ENCODE results near the gene NLRC3. TPM values are rescaled to one million over a fixed set of nuclear protein-coding genes. Genes with fewer than 3 reads are reported as not detected.

Gene NLRC3
- total RNA-seq, 4 donors from 2014 or later: 0.70 to 4.0 (median 1.8) TPM

DNA sequence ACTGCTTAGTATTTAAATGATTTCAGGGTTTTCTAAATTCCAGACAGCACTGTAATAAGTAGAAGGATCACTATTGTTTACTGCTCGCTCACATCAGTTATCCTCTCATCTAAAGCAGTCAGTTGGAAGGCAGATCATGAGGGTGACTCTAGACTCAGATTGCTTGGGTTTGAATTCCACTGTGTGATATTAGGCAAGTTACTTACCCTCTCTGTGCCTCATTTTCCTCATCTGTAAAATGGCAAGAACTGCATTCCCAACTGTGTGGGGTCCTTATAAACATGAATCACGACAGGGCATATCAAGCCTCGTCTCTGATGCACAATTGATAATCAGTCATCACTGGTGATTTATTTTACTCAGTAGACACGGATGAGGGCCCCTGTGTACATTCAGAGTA lies 61.3 kb downstream of the NLRC3 start:
- Histone ChIP-seq H3K9me3 (no peaks in the 10 kb centered on the region), H3K27ac (no peak overlapping the region), H3K27me3 (no peaks in the 10 kb centered on the region), H3K4me3 (no peak overlapping the region), H3K4me1 (no peaks in the 10 kb centered on the region), H3K36me3 (peaks cover 6 to 100% (median 7%) of the 10 kb centered on the region in 3 donors)
- intact Hi-C loops (cut with DNase I): no loop called here
- 95 to 97% methylated on average over 4 of the region's 4 CpGs for WGBS, 2 donors
- no peak for DNase-seq
- TF ChIP-seq POLR2A (IDR thresholded peaks at IDR 0.05) (no peak), CTCF (IDR thresholded peaks at IDR 0.05) (no peak)

DNA sequence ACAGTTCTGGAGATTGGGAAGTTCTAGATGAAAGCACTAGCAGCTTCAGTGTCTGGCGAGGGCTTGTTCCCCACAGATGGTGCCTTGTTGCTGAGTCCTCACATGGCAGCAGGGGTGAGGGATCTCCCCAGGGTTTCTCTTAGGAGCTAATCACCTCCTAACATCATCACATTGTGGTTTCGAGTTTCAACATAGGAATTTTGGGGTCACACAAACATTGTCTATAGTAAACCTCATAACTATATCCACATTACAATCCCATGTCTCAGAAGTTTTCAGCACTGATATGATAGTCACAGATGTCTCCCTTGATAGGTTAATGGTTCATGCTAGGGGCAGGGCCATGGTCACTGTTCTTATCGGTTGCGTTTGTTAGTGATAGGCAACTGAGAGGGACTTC lies 62.6 kb downstream of the NLRC3 start:
- DNase-seq: no peak
- Histone ChIP-seq H3K36me3 (peaks cover 3 to 99% (median 6%) of the 10 kb centered on the region in 3 donors), H3K27ac (no peak overlapping the region), H3K4me1 (no peaks in the 10 kb centered on the region), H3K4me3 (no peak overlapping the region), H3K9me3 (no peaks in the 10 kb centered on the region), H3K27me3 (no peaks in the 10 kb centered on the region)
- intact Hi-C loops (cut with DNase I): no loop called here
- 81 to 96% methylated on average over 4 of the region's 4 CpGs for WGBS, 2 donors
- TF ChIP-seq CTCF (IDR thresholded peaks at IDR 0.05) (no peak), POLR2A (IDR thresholded peaks at IDR 0.05) (no peak)

DNA sequence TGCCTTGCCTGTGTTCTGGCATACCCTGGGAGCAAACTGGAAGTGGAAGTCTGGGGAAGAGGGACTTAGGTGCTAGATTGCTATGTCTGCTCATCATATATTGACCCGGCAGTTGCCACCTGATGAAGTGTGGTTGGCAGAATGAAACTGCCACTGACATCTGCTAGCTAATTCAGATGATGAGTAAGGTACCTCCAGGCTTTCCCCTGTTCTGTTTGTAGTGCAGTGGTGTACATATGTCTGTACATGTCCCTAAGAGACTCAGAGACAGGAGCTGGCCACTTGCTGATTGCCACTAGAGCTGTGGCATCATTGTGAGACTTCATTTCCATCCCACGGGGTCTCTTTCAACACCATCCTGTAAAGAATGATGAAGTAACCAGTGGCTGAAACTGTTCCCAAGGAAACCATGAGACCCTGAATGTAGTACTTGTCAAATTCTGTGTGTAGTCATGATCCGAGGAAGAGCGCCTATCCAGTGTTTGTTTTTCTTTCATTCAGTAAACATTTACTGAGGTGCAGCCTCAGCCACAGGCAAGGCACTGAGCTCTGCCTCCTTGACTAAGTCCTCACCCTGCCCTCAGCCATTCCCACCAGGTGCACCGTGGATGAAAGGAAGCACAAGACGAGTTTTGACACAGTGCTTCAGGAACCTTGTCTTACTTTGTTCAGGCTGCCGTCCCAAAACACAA lies 63.2 kb downstream of the NLRC3 start:
- Histone ChIP-seq H3K9me3 (no peaks in the 10 kb centered on the region), H3K4me1 (peaks cover 0 to 6% (median 0%) of the 10 kb centered on the region in 3 donors), H3K27me3 (no peaks in the 10 kb centered on the region), H3K4me3 (no peak overlapping the region), H3K27ac (no peak overlapping the region), H3K36me3 (peaks cover 3 to 99% (median 6%) of the 10 kb centered on the region in 3 donors)
- TF ChIP-seq CTCF (IDR thresholded peaks at IDR 0.05): no peak
- no peak for TF ChIP-seq POLR2A (IDR thresholded peaks at IDR 0.05)
- 53 to 71% methylated on average over 7 of the region's 7 CpGs for WGBS, 2 donors
- DNase-seq: no peak
- intact Hi-C loops (cut with DNase I): no loop called here

DNA sequence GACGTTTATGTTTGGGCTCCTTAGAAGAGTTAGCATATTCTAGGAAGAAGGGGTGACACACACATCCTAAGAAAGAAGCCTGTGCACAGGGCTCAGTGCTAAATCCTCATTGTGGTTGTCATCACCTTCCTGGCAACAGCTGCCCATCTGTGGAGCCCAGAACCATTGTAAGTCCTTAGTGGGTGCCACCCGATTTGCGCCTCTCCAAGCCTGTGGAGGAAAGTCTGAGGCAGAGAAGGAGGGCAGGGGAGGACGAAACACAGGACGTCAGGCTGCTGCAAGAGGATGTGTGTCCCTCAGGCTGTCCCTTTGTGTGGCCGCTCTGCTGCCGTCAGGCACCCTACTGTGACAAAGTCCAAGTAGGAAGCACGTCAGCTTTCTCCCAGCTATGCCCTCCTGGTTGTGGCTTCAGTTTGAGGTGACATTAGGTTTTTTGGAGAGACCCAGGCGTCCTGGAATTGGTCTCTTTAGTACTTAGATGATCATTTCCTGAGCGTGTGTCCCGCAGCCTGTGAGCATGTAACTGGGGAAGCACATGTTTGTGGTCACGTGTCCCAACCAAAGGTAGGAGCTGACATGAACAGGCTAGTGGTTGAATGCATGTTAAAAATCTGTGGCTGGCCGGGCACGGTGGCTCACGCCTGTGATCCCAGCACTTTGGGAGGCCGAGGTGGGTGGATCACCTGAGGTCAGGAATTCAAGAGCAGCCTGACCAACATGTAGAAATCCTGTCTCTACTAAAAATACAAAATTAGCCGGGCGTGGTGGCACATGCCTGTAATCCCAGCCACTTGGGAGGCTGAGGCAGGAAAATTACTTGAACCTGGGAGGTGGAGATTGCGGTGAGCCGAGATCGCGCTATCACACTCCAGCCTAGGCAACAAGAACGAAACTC lies 65.7 kb downstream of the NLRC3 start:
- intact Hi-C loops (cut with DNase I): no loop called here
- no peak overlapping the region for H3K27ac ChIP-seq
- no peaks in the 10 kb centered on the region for H3K9me3 ChIP-seq
- peaks cover 0 to 6% (median 0%) of the 10 kb centered on the region in 3 donors for H3K4me1 ChIP-seq
- H3K4me3 ChIP-seq: no peak overlapping the region
- WGBS, 2 donors: 89 to 92% methylated on average over 11 to 17 of the region's 23 CpGs
- no peak for TF ChIP-seq POLR2A (IDR thresholded peaks at IDR 0.05)
- TF ChIP-seq CTCF (IDR thresholded peaks at IDR 0.05): no peak
- DNase-seq: no peak
- no peaks in the 10 kb centered on the region for H3K27me3 ChIP-seq
- H3K36me3 ChIP-seq: peaks cover 3 to 99% (median 6%) of the 10 kb centered on the region in 3 donors

DNA sequence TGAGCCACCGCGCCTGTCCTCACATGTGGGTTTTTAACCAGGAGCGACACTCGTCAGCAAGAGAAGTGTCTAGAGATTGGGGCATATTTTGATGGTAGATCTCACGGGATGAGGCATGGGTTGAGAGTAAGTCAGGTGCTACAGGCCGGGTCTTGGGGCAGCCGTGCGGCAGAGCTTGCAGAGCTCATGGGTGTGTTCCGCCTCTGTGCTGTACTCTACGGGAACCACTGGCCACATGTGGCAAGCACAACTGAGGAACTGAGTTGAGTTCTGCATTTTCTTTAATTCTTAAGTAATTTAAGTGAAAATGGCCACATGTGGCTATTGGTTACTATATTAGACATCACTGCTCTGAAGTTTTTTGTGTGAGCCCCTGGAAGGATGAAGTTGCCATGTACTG lies 66.8 kb downstream of the NLRC3 start:
- DNase-seq: no peak
- intact Hi-C loops (cut with DNase I): no loop called here
- Histone ChIP-seq H3K36me3 (peaks cover 3 to 99% (median 6%) of the 10 kb centered on the region in 3 donors), H3K9me3 (no peaks in the 10 kb centered on the region), H3K4me3 (no peak overlapping the region), H3K27ac (no peak overlapping the region), H3K27me3 (no peaks in the 10 kb centered on the region), H3K4me1 (peaks cover 0 to 6% (median 0%) of the 10 kb centered on the region in 3 donors)
- WGBS, 2 donors: 92 to 95% methylated on average over 5 to 6 of the region's 10 CpGs
- TF ChIP-seq POLR2A (IDR thresholded peaks at IDR 0.05) (no peak), CTCF (IDR thresholded peaks at IDR 0.05) (no peak)

Data from esophagus squamous epithelium (tissue), 5 donors.